GM18907 (cell line): ENCODE results near the gene SH3PXD2B.
A peak's percentile ranks its signal among the peaks of the same experiment; 100 is the strongest.
"Not testable (repeated sequence)": the region's sequence is repeated elsewhere in the genome, so short reads cannot be mapped to it uniquely, and the experiment has no call there.

Source experiments
- ATAC-seq: cut with Tn5 transposase; IDR thresholded peaks from one replicate; pipeline ENCODE4 v1.9.1; 2021; ENCODE audit warnings: mild to moderate bottlenecking, moderate library complexity; ENCODE audit not compliant: unreplicated experiment

Gene SH3PXD2B

DNA sequence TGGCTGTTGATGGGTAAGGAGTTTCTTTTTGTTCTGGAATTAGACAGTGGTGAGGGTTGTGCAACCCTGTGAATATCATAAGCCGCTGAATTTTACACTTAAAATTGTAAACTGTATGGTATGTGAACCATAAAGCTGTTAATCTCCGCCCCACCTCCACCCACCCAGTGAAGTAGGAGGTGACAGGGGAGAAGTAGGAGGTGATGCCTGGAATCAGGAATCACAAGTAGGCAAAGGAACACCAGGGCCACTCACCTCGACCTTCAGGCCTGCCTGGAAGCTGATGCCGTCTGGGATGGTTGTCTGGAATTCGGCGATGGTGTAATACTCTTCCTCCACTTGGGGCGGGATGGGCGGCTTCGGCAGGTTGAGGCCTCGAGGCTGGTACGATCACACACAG is 108.4 kb downstream of the SH3PXD2B start:
- no peak for ATAC-seq

- ATAC-seq, result no peak
These were observed 109.4 kb downstream of the SH3PXD2B start for GRCh38 chr5:172344855-172345409.

DNA sequence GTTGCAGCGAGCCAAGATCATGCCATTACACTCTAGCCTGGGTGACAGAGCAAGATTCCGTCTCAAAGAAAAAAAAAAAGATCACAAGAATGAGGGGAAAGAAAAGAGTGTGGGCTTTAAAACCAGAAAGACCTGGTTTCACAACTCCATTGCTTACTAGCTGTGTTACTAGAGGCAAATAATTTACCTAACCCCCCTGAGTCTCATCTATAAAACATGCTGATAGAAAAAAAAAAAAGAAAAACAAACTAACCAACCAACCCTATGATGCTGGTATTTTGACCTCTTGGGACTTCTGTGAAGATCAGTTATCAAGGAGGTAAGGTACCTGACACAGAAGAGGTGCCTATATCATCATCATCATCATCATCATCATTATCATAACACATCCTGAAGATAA is 110.6 kb downstream of the SH3PXD2B start:
- ATAC-seq, result no peak

GRCh38 chr5:172342918-172343317 is 111.4 kb downstream of the SH3PXD2B start:
- no peak for ATAC-seq

DNA sequence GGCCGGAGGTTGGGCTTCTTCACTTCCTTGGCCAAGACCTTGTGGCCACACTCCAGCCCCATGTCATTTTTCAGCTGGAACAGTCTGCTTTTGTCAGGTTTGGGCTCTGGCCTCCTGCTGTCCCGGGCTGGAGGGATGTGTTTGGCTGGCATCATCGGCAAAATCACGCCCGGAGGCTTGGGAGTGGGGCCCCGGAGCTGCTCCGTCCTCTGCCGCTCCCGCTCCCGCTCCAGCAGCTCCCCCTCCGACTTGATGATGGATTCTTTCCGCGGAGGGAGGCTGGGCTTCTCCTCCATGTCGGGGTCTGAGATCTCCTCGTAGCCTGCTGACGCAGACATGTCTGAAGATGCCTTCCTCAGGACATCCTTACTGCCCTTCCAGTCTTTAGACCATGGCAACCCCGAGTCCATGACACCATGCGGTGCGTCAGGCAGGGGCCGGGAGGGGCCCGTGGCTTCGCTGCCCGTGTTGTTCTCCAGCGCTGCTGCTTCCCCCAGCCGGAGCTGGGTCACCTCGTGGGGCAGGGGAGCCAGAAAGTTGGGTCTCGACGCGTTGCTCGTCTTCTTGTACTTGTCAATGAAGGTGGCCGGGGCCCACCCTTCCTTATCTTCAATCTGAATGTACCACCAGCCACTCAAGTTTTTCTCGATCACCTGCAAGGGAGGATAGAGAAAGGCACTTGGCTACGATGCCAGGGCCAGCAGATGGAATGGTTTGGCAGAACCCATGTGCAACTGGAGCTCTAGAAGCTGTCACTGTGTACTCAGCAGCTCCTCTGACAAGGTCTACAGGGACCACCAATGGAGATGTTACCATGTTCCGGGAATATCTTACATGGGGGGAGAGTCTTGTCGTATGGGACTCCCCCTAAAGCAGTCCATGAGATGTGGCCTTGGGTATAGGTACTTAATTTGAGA is 114.8 kb downstream of the SH3PXD2B start:
- ATAC-seq, result no peak

GRCh38 chr5:172336676-172337285 is 117.5 kb downstream of the SH3PXD2B start:
- ATAC-seq, result no peak

- ATAC-seq, result no peak
These were observed 118.1 kb downstream of the SH3PXD2B start for GRCh38 chr5:172336264-172336663.

DNA sequence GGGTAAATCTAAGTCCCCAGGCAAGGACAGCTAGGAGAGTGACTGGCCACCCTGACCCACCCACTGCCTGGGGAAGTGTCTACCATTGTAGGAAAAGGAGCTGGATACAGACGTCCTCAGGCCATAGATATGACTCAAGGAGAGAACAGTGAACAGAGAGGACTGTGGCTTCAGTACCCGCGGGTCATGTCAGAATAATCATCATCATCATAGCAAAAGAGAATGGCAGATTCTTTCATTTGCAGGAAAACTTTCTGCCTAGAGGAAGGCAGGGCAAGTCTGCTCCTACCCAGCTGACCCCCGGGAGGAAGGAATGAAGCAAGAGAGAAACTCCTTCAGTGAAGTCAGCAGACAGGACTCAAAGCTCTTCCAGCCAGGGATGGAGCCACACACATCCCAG is 118.6 kb downstream of the SH3PXD2B start:
- no peak for ATAC-seq

- ATAC-seq, result no peak
These were observed 119.7 kb downstream of the SH3PXD2B start for GRCh38 chr5:172334641-172335040.

GRCh38 chr5:172334196-172334595 is 120.1 kb downstream of the SH3PXD2B start:
- no peak for ATAC-seq

GRCh38 chr5:172326901-172327300 is 127.4 kb downstream of the SH3PXD2B start:
- ATAC-seq, result not testable (repeated sequence)

DNA sequence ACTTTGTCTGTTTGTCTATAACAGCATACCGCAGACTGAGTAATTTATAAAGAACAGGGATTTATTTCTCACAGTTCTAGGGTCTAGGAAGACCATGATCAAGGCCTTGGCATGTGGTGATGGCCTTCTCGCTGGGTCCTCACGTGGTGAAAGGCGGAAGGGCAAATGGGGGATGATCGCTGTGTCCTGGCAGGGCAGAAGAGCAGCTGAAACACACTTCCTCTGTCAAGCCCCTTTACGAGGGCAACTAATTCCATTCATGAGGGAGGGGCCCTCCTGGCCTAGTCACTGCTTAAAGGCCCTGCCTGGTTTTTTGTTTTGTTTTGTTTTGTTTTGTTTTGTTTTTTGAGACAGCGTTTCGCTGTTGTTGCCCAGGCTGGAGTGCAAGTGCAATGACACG is 128.9 kb downstream of the SH3PXD2B start:
- ATAC-seq, result no peak

- ATAC-seq, result peak; percentile 82
These were observed 132.0 kb downstream of the SH3PXD2B start for GRCh38 chr5:172322028-172322965.

- no peak for ATAC-seq
These were observed 132.7 kb downstream of the SH3PXD2B start for GRCh38 chr5:172321593-172321992.

- no peak for ATAC-seq
These were observed 134.4 kb downstream of the SH3PXD2B start for GRCh38 chr5:172319708-172320441.

DNA sequence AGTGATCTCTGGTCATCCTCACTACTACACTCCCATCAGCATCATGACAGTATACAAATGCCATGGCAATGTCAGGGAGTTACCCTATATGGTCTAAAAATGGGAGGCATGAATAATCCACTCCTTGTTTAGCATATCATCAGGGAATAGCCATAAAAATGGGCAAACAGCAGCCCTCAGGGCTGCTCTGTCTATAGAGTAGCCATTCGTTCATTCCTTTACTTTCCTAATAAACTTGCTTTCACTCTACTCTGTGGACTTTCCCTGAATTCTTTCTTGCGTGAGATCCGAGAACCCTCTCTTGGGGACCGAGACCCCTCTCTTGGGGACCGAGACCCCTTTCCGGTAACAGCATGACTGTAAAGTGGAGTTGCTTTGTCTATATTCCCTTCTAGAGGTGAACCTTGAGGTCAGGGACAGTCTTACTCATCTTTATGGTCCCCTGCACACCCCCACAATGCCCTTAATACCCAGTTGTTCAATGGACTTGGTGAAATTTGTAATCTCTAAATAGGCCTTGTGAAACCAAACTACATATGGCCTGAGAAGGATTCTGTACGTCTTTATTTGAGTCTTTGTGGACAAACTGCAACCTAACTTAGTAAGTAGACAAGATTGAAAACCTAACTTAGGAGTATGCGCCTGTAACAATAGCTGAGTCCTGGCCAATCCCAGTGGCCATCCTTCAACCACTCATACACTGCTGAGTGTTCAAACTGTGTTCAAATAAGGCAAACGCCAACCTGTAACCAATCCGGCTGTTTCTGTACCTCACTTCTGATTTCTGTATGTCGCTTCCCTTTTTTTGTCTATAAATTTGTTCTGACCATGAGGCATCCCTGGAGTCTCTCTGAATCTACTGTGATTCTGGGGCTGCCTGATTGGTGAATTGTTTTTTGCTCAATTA is 138.5 kb downstream of the SH3PXD2B start:
- ATAC-seq, result no peak

DNA sequence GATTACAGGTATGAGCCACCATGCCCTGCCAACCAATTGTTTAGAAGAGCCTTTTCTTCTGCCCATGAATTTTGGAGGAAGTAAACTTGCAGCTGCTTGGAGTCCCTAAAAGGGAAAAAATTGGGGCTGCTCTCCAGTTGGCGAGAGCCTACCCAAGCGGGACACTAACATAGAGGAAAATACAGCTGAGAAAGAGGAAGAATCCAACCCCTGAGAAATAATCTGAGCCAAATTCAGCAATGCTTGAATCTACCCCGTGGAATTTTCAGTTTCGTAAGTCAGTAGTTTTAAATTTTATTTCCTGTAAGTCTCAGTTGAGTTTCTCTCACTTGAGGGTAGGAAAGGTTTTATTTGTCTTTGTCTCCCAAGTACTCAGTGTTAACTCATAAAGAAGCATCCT is 140.4 kb downstream of the SH3PXD2B start:
- ATAC-seq, result no peak

GRCh38 chr5:172312286-172312685 is 142.0 kb downstream of the SH3PXD2B start:
- ATAC-seq, result no peak

DNA sequence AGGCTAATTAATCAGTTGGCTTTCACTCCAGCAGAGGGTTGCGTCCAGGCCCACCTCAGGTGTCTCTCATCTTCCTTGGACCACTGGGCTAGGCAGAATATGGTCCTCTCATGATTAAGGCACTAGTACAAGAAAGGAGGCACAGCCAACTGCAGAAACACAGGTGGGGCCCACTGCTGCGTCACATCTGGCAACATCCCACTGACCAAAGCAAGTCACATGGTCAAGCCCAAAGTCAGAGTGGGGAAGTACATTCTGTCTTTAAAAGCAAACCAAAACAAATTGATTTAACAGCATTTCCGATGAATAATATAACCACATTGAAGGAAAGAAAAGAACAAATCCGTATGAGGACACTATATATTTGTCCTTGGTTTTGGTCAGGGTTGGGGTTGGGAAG is 142.7 kb downstream of the SH3PXD2B start:
- no peak for ATAC-seq
